GM19099 (cell line): Measurements from ENCODE around the gene C1orf159.

ENCODE experiments used
- POLR2A ChIP-seq: IDR thresholded peaks from 3 replicates; pipeline ENCODE4 v1.6.1; 2011; ENCODE audit warnings: low read depth; ENCODE audit not compliant: insufficient read length; ENCODE audit errors: extremely low read depth

Gene C1orf159

DNA sequence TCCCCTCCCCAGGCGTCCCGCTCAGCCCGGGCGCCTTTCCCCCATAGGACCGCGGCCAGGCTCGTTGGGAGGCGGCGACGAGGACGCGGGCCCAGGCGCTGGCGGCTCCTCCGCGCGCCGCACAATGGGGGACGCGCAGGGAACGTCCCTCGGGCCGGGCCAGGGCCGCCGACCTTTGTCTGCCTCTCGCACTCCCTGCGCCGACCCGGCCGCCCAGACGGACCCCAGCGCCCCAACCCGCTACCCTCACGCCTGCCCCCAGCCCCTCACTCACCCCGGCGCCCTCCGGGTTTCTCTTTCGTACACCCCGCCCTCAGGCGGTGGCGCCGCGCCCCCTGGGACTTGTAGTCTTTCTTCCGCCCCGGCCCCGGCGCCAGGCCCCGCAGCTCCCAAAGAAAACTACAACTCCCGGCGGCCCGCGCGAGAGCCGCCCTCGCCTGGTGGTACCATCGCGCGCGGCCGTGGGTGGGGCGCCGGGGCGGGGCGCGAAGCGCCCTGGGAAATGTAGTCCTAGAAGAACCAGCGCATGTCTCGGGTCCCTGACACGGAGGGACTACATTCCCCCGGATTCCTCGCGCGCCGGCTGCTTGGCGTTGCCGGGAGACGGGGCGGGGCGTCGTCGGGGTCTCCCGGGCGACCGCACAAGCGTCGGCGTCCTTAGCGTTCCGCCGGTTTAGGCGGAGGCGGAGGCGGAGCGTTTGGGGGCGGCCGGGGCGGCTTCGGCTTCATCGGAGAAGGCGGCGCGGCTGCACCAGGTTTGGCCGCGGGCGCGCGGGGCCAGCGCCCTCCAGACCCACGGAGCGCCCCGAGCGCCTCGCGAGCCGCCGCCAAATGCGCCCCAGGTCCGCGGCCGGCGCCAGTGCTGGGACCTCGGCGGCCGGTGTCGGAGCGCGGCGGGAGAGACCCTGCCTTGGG, at the start of gene C1orf159:
C1orf159 (minus strand) TSS at position 304 of the 915 bp plus-strand sequence. CDS start 24,546 bp downstream, outside the sequence.
- TF ChIP-seq POLR2A: peak; percentile 21

DNA sequence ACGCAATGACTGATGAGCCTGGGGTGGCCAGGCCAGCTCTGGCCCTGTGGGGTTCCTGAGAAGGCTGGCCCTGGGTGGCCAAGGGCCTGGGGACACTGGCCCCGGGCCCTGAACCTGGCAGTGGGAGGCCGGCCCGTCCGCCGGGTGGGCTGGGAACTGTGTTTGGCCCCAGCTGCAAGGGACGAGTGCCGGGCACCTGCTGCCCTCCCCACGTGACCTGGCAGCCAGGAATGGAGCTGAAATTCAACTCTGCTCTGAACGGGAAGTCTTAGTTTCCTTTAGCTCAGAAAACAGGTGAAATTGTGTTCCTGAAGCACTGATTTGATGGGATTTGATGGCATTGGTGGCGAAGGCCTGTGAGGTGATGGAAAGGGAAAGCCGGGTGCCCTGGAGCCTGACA, 49.6 kb upstream of the C1orf159 start:
- no peak for TF ChIP-seq POLR2A

DNA sequence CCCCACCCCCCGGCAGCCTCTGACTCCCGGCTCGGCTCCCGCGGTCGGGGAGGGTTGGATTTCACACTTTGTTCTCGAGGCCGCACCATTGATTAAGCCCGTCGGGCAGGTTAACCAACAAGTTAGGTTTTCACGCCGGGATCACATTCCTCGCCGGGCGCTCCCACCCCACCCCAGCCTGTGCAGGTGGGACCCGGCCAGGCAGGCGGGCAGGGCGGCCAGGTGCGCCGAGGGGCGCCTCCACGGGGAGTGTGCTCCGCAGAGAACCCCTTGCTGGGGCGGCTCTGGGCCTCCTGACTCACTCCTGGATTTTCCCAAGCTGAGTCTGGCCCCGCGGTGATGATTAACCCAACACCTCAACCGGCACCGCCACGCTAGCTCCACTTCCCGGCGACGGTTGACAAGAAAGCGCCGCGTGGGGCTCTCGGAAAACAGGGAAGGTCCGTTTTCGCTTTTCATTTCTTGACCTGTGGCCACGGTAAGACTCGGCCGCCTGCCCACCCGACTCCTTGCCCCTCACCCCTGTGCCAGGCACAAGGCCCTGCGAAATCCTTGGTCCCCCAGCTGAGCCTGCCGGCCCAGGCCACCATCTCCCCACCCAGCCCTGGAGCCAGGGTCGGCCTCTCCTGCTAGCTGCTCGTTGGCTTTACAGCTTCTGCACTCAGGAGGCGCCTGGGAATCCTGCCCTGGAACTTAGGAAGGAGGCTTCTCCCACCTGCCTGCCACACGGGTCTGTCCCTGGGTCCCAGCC, 49.0 kb upstream of the C1orf159 start:
- TF ChIP-seq POLR2A: no peak

DNA sequence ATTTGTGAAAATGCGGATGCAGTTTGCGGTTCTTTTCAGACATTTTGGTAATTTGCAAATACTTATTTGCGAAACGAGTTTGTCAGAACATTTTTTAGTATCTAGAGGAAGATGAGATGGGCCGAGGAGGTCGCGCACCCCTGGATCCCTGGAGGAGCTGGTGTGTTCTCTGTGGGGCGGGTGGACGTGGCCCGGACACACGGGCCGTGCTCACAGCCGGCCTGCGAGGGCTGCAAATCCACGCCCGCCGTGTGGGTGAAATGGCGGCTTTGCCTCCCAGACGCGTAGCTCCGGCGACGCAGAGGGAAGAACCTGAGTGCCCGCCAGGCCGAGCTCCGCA, 48.4 kb upstream of the C1orf159 start:
- TF ChIP-seq POLR2A: no peak

DNA sequence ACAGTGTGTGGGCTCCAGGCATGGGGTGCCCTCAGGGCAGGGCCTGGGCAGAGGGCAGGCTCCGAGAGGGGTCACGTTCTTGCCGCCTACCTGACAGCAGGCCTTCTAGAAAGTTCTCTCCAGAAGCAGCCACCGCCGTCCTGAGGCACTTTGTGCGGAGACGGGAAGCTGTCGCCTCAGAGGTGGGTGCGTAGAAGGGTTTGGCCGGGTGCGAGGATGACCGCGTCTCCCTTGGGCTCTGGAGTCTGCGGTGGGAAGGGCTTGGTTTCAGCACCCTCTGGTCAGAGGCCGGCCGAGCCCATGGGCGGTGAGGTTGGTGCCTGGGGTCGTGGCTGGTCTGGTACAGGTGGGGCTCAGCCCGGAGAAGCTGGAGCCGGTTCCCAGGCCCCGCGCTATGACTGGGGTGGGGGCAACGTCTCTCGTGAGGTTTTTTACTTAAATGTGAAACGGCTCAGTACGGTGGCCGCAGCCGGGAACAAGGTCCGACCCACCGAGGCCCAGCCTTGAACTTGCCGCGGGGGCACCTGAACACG, 47.7 kb upstream of the C1orf159 start:
- no peak for TF ChIP-seq POLR2A

DNA sequence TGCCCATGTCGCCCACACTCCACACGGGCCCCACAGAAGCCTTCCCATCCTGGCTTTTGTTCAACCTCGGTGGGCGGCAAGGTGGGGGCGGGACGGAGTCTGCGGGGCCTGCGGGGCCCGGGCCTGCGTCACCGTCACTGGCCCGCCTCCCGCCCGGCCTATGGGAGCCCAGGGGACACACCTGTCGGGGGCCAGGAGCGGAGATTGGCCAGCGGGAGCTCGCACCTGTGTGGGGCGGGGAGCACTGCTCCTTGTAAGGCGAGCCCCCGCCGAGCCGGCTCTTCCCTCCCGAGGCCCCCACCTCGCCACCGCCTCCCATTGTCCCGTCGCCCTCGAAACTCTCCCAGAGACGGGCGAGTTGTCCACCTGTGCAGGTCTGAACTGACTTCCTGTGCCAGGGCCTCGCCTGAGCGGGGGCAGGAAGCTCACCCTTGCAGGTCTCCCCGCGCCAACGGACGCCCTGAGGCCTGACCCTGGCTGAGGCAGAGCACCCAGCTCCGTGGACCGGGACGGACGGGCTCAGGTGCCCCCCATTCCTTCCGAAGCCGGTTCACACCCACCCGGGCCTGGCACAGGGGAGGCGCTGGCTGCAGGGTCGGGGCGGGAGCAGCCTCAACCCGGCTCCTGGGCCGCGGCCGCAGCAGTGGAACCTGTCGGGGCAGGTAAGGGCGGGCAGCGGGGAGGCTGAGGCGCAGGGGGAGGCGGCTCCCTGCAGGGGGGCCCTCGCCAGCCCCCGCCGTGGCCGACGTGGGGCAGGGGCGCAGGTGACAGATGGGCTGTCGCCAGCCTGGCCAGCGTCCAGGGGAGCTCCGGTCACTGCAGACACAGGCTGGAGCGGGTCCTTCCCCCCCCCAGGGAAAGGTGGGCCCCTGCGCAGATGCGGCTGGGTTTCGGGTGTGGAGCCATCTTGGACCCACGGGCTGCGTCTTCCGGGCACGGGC, 47.0 kb upstream of the C1orf159 start:
- TF ChIP-seq POLR2A: no peak

DNA sequence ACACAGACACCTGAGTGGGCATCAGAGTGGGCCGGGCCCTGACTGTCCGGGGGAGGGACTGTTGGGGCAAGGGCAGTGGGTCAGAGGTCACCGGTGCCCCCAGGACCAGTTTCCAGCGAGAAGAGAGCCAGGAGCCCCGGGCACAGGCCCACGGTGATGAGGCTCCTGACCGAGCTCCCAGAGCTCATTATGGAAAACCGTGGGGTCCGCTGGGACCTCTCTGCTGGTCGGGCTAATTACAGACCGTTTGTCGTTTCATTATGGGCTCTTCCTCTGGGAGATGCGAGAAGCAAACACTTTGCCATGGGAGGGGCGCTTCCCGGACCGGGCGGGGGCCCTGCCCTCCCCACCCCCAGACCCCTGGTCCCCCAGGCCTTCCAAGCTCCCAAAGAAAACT, 45.8 kb upstream of the C1orf159 start:
- TF ChIP-seq POLR2A: no peak

DNA sequence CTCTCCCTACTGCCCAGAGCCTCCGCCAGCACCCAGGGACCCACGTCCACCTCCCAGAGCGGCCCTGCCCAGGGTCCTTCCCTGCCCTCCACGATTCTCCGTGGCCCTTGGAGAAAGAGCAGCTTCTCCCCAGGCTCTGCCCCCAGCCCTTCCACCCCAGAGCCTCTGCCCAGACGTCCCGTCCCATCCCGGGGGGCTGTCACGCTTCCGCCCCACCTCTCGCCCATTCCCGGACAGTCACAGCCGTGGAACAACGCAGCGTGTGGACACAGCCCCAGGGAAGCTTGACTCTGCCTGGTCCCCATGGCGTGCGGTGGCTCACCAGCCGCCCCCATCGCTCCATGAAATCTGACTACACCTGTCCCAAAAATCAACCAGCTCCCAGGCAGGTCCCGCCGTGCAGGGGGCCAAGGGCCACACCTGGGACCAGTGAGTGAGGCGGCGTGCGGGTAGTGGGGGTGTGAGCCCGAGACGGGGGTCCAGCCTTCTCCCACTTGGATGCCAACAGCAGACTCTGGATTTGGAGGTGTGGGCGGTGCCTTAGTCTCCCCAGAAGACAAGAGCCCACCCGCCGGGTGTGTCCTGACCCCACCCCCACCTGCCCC, 45.3 kb upstream of the C1orf159 start:
- TF ChIP-seq POLR2A: no peak

DNA sequence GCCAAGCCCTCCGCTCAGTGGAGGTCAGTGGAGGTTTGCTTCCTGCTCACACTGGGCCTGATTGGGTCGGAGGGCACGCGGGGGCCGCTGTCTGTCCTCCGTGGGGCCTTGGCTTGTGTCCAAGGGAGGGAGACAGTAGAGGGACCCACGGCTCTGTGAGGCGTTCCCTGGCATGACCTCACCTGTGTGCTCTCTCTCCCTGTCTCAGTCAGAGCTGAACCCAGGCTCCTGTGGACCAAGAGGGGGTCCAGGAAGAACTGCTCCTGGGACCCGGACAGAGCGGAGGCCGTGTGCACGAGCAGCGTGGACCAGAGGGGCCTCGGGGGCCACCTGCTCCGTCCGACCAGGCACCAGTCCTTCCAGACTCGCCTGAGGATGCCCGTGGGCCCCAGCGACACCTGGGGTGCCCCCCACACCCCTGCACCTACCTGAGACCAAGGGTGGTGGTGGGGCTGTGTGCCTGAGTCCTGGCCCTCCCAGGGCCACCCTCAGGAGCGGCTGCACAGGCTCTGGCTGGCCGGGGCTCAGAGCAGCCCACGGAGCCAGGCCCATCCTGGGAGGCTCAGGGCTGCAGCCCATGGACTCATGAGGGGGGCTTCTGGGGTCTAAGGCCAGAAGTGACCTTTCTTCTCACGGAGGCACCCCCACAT, 44.5 kb upstream of the C1orf159 start:
- TF ChIP-seq POLR2A: no peak

DNA sequence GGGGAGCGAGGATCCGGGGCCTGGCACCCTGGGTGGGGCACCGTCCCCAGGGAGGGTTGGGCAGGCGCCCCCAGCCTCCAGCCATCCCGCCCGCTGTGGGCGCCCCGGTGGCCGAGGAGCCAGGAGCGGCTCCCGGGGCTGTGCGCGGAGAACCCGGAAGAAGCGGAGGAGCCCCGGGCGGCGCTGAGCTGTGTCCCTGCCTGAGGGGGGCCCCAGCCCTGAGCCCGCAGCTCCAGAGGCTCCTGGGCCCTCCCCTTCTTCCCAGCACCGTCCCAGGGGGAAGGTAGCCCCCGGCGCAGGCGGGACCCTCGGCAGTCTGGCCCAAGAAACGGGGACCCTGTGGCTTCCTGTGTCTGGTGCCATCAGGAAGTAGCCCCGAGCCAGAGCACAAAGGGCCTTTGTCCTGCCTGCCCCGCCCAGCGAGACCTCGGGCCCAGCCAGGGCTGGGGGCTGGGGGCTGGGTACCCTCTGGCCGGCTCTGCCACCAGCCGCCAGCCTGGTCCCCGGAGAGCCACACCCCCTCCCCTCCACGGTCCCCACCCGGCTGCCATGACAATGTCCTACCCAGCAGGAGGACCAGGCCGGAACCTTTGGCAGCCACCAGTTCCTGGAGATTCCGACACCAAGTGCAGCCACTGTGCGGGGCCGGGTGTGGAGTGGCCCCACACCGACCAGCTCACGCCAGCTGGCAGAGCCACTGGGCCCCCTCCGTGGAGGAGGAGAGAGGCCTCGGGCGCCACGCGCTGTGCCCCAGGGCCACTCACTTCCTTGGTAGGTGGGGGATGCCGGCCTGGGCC, 42.2 kb upstream of the C1orf159 start:
- no peak for TF ChIP-seq POLR2A

DNA sequence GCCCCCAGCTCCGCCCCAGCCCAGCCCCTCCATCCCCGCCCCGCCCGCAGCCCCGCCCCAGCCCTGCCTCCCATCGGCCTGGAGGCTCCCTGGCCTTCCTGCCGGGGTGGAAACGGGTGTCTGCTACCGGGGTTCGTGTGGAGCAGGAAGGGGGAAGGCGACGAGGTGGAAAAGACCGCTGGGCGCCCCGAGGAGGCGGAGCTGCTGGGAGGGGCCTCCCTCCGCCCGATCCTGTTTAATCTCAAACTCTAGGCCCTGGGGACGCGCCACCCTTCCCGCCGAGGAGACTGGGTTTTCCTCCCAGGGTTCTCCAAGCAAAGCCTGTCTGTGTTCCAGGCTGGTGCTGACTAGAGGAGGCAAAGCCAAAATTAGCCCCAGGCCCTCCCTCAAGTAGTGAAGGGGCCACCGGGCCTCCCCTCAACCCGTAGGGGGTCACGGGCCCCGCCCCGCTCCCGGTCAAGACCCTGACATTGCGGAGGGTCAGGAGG, 41.6 kb upstream of the C1orf159 start:
- peak; percentile 67 for TF ChIP-seq POLR2A

DNA sequence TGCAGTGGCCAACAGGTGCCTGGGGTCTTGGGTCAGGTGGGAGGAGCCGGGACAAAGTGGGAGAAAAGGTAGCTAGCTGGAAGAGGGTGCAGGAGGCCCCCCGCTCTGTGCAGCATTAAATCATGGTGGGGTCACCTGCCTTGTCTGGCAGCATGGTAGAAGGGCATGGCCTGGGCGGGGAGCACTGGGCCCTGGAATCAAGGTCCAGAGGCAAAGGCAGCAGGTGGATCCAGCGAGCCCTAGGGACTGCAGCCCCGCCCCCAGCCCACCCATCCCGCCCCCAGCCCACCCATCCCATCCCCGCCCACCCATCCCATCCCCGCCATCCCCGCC, 41.1 kb upstream of the C1orf159 start:
- no peak for TF ChIP-seq POLR2A
